GM23248 (cell line): Measurements from ENCODE around the gene E2F3. TPM values are rescaled to one million over a fixed set of nuclear protein-coding genes. Genes with fewer than 3 reads are reported as not detected.

Experiments used
- DNase-seq: peaks from one replicate; pipeline ENCODE4 v3.0.0-alpha.2; 2015
- H2AFZ ChIP-seq: fragments of 200-600 bp; sonication (generic); 2 replicates; pipeline ENCODE4 v1.6.1; 2016; ENCODE audit warnings: antibody characterized with exemption
- H3F3A ChIP-seq: fragments of 200-600 bp; sonication (generic); 2 replicates; pipeline ENCODE4 v1.6.1; 2016; ENCODE audit warnings: mild to moderate bottlenecking, antibody characterized with exemption, mixed run types; ENCODE audit not compliant: insufficient read depth
- H3K27ac ChIP-seq: fragments of 200-600 bp; sonication (generic); 2 replicates; pipeline ENCODE4 v1.5.1; 2016; ENCODE audit warnings: mild to moderate bottlenecking
- H3K27me3 ChIP-seq: fragments of 200-600 bp; sonication (generic); replicated peaks from 2 replicates; pipeline ENCODE4 v1.6.1; 2016; ENCODE audit warnings: mild to moderate bottlenecking; ENCODE audit not compliant: insufficient read depth
- H3K36me3 ChIP-seq: fragments of 200-600 bp; sonication (generic); 2 replicates; pipeline ENCODE4 v1.6.1; 2016; ENCODE audit warnings: low read depth, mild to moderate bottlenecking
- H3K4me1 ChIP-seq: fragments of 200-600 bp; sonication (generic); 2 replicates; pipeline ENCODE4 v1.6.1; 2016; ENCODE audit warnings: mild to moderate bottlenecking; ENCODE audit not compliant: insufficient read depth
- H3K4me2 ChIP-seq: fragments of 200-600 bp; sonication (generic); one replicate; pipeline ENCODE4 v1.6.1; 2016; ENCODE audit warnings: mild to moderate bottlenecking; ENCODE audit not compliant: unreplicated experiment
- H3K4me3 ChIP-seq: fragments of 200-600 bp; sonication (generic); 2 replicates; pipeline ENCODE4 v1.5.1; 2016; ENCODE audit warnings: mild to moderate bottlenecking
- H3K79me2 ChIP-seq: fragments of 200-600 bp; sonication (generic); 2 replicates; pipeline ENCODE4 v1.6.1; 2016; ENCODE audit warnings: mild to moderate bottlenecking; ENCODE audit not compliant: insufficient read depth
- H3K9ac ChIP-seq: fragments of 200-600 bp; sonication (generic); 2 replicates; pipeline ENCODE4 v1.6.1; 2016; ENCODE audit warnings: mild to moderate bottlenecking
- H3K9me2 ChIP-seq: fragments of 200-600 bp; sonication (generic); 2 replicates; pipeline ENCODE4 v1.6.1; 2016; ENCODE audit warnings: mixed run types, mild to moderate bottlenecking, moderate library complexity; ENCODE audit not compliant: insufficient read depth
- H3K9me3 ChIP-seq: fragments of 200-600 bp; sonication (generic); one replicate; pipeline ENCODE4 v1.6.1; 2017; ENCODE audit warnings: low read depth
- H4K20me1 ChIP-seq: fragments of 200-600 bp; sonication (generic); 2 replicates; pipeline ENCODE4 v1.6.0; 2016; ENCODE audit not compliant: insufficient read depth
- EZH2 ChIP-seq: fragments of 200-600 bp; sonication (generic); IDR thresholded peaks from 2 replicates; pipeline ENCODE4 v1.6.1; 2018; ENCODE audit warnings: antibody characterized with exemption, mild to moderate bottlenecking; ENCODE audit not compliant: insufficient read depth, poor library complexity, severe bottlenecking
- EZH2phosphoT487 ChIP-seq: fragments of 200-600 bp; sonication (generic); IDR thresholded peaks from 2 replicates; pipeline ENCODE4 v1.6.1; 2018; ENCODE audit warnings: antibody characterized with exemption, moderate library complexity, mild to moderate bottlenecking, low read depth; ENCODE audit not compliant: insufficient read depth
- WGBS, 2 experiments: methylation state at CpG; one replicate each; pipeline ENCODE4 v1.1.6; 2015 to 2017; ENCODE audit warnings: low lambda C conversion rate in 2 of 2, low coverage in 1 of 2; ENCODE audit errors: missing lambda C conversion rate in 2 of 2; 5-methylcytosine and 5-hydroxymethylcytosine counted together
- in situ Hi-C: fragments of 300-500 bp; cut with MboI; formaldehyde crosslinking; loops from 2 replicates; pipeline ENCODE4 v1.15.0; 2020
- polyA plus RNA-seq: library from polyadenylated mRNA; unstranded; fragments of >200 nt; fragmentation: Nextera tagmentation; extraction: Ambion mirVana; gene quantifications from 2 replicates; pipeline ENCODE4 v1.2.1, GENCODE V29; 2016
- total RNA-seq: library from RNA; depleted of rRNA; stranded (reverse); fragments of >200 nt; shearing (Covaris generic); gene quantifications from 2 replicates; pipeline ENCODE4 v1.2.3, GENCODE V29; 2014

E2F3 gene
- total and polyA plus RNA-seq, 2 experiments from 2014 or later = 4.1 to 7.0 TPM

DNA sequence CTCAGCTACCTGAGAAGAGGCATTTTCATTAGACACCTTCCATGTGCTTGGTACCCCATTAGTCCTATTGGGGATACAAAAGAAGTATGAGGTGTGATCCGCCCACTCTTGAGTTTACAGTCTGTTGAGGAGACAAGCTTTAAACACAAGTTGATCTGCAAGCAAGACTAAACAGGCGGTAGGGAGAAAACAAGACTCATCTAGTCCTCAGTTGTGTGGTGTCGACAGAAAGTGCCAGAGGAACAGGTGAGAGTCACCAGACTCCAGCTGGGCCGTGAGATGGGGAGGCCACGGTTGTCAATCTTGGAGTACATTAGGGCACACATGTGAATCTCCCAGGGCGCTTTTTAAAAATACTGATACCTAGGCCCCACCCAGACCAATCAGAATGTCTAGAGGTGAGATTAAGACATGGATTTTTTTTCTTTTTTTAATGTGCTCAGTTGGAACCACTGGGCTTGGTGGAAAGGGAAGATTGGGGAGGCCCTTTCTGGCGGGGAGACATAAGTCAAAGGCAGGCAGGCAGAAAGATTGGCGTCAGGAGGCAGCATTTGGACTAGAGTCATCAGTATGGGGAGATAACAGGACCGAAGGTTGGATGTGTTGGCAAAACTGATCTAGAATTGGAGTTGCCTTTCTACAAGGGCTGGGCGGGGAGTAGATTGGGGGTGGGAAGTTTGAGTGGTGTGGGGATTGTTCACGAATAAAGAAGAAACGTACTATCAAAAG lies 10.4 kb downstream of the E2F3 start:
- no peak overlapping the region for H3K27ac ChIP-seq
- no peaks in the 10 kb centered on the region for H3F3A ChIP-seq
- peaks cover 100% of the 10 kb centered on the region for H3K79me2 ChIP-seq
- H4K20me1 ChIP-seq = peaks cover 23% of the 10 kb centered on the region; the same call in 1 of the 2 replicates
- TF ChIP-seq EZH2phosphoT487 (no peak), EZH2 (no peak)
- 97% methylated on average over 12 of the region's 12 CpGs for WGBS, 2 experiments
- no peaks in the 10 kb centered on the region for H3K4me1 ChIP-seq
- in situ Hi-C loops = no loop called here
- no peaks in the 10 kb centered on the region for H3K9me2 ChIP-seq
- H3K9me3 ChIP-seq = no peaks in the 10 kb centered on the region
- H3K36me3 ChIP-seq = no peaks in the 10 kb centered on the region
- no peaks in the 10 kb centered on the region for H3K27me3 ChIP-seq
- DNase-seq = no peak
- no peak overlapping the region for H3K4me2 ChIP-seq
- H3K9ac ChIP-seq = no peak overlapping the region
- H3K4me3 ChIP-seq = no peak overlapping the region
- no peak overlapping the region for H2AFZ ChIP-seq

DNA sequence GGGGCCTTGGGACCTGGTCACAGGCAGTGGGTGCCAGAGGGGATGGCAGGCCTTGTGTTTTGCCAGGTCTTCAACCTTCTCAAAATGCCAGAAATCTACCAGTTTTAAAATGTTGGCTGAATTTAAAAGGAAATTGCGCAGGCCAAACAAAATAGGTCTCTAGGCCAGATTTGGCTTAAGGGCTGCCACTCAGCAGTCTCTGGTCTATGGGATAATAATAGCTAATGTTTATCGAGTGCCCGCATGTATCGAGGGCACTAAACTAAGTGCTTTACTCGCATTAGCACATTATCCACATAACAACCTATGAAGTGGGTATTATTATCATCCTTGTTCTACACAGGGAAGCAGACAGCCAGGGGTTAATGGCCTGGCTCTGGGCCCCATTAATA lies 11.0 kb downstream of the E2F3 start:
- TF ChIP-seq EZH2phosphoT487 (no peak), EZH2 (no peak)
- no peaks in the 10 kb centered on the region for H3F3A ChIP-seq
- in situ Hi-C loops = no loop called here
- no peak overlapping the region for H3K9ac ChIP-seq
- H3K4me3 ChIP-seq = no peak overlapping the region
- 97 to 99% methylated on average over 5 of the region's 5 CpGs for WGBS, 2 experiments
- H3K4me2 ChIP-seq = no peak overlapping the region
- DNase-seq = no peak
- peaks cover 24% of the 10 kb centered on the region; the same call in 1 of the 2 replicates for H4K20me1 ChIP-seq
- H3K27ac ChIP-seq = no peak overlapping the region
- H3K9me3 ChIP-seq = no peaks in the 10 kb centered on the region
- H3K9me2 ChIP-seq = no peaks in the 10 kb centered on the region
- no peaks in the 10 kb centered on the region for H3K36me3 ChIP-seq
- H3K27me3 ChIP-seq = no peaks in the 10 kb centered on the region
- H2AFZ ChIP-seq = no peak overlapping the region
- H3K4me1 ChIP-seq = no peaks in the 10 kb centered on the region
- H3K79me2 ChIP-seq = peaks cover 100% of the 10 kb centered on the region

DNA sequence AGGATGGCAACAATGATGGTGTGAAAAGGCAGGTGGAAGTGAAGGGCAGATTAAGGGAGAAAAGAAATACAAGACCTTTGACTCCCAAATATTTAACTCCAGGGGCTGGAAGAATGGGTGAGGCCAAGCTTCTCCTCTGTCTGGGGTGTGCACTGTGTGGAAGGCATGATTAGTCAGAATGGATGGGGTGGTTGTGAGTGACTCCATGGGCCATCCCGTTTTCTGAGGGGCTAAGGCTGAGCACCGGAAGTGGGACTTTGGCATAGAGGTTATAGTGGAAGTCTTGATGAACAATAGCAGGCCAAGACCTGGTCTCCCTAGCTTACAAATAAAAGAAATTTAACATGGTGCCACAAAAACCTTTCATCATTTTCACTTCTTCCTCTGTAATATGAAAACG lies 12.1 kb downstream of the E2F3 start:
- H3K36me3 ChIP-seq = no peaks in the 10 kb centered on the region
- H3K27ac ChIP-seq = no peak overlapping the region
- H3K27me3 ChIP-seq = no peaks in the 10 kb centered on the region
- H3K4me3 ChIP-seq = no peak overlapping the region
- WGBS, 2 experiments = 66 to 67% methylated on average over 3 of the region's 3 CpGs
- no peaks in the 10 kb centered on the region for H3K9me2 ChIP-seq
- no peak overlapping the region for H2AFZ ChIP-seq
- H3K9ac ChIP-seq = no peak overlapping the region
- no peaks in the 10 kb centered on the region for H3K9me3 ChIP-seq
- peaks cover 100% of the 10 kb centered on the region for H3K79me2 ChIP-seq
- H3F3A ChIP-seq = no peaks in the 10 kb centered on the region
- in situ Hi-C loops = no loop called here
- H3K4me1 ChIP-seq = no peaks in the 10 kb centered on the region
- peaks cover 19% of the 10 kb centered on the region; the same call in 1 of the 2 replicates for H4K20me1 ChIP-seq
- TF ChIP-seq EZH2phosphoT487 (no peak), EZH2 (no peak)
- no peak overlapping the region for H3K4me2 ChIP-seq
- DNase-seq = no peak

DNA sequence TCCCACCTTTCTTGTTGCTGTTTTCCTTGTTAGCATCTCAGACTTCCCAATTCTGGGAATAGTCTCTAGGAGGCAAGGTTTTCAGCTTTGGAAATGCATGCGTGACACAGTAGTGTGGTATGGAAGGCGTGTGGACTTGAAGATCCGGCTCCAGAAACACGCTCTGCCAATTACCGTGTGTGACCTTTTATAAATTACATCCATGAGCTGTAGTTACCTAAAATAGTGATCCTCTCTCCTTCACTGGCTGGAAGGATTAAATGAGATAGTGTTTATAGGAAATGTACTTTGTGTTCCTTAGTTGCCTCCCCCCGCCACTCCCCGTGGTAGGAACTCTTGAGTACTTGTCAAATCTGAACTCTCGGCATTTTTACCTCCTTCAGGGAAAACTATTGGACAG lies 13.0 kb downstream of the E2F3 start:
- WGBS, 2 experiments = 95 to 99% methylated on average over 8 of the region's 8 CpGs
- no peak for DNase-seq
- no peak overlapping the region for H3K27ac ChIP-seq
- no peaks in the 10 kb centered on the region for H3K4me1 ChIP-seq
- no peak overlapping the region for H3K4me3 ChIP-seq
- in situ Hi-C loops = no loop called here
- no peak overlapping the region for H3K4me2 ChIP-seq
- H3K9ac ChIP-seq = no peak overlapping the region
- H3F3A ChIP-seq = no peaks in the 10 kb centered on the region
- H3K79me2 ChIP-seq = peaks cover 100% of the 10 kb centered on the region
- TF ChIP-seq EZH2 = no peak
- no peak for TF ChIP-seq EZH2phosphoT487
- no peaks in the 10 kb centered on the region for H3K9me3 ChIP-seq
- no peaks in the 10 kb centered on the region for H3K9me2 ChIP-seq
- H3K36me3 ChIP-seq = no peaks in the 10 kb centered on the region
- H2AFZ ChIP-seq = no peak overlapping the region
- no peaks in the 10 kb centered on the region for H3K27me3 ChIP-seq
- peaks cover 16% of the 10 kb centered on the region; the same call in 1 of the 2 replicates for H4K20me1 ChIP-seq
